IPS-NIHi7 (cell line): Measurements from ENCODE around the gene GPC6.

Source experiments
- DNase-seq: peaks from one replicate; pipeline ENCODE4 v3.0.0; 2012; ENCODE audit warnings: mixed read lengths; ENCODE audit errors: extremely low spot score

GPC6 gene

DNA sequence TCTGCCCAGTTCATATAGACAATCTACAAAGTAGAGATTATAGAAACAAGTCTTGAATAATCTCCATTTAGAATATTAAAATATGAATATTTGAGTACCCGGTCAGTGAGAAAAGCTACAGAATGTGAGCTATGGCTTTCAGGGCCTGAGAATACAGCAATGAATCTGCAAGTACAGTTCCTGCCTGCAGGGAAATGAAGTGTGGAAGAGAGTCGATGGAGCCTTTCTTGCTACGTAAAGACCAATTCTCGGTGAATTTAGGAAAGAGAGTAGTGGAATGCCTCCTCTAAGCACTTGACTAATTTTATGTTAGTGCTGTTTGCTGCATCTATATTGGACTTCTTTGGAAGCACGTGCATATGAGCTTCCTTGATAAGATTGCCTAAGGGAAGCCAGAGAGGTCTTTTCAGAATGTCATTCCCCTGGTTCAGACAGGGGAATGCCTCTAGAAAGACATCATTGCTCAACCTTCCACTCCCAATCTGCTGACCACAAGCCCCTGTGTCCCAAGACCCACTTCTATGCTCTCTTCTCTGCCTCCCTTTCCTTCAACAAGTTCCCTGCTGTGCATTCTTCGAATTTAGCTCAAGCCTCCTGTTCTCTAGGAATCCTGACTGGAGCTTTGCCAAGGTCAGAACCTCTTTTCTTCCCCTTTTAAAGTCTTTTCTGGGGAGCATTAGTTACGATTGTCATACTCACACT, 41.9 kb downstream of the GPC6 start:
- no peak for DNase-seq

DNA sequence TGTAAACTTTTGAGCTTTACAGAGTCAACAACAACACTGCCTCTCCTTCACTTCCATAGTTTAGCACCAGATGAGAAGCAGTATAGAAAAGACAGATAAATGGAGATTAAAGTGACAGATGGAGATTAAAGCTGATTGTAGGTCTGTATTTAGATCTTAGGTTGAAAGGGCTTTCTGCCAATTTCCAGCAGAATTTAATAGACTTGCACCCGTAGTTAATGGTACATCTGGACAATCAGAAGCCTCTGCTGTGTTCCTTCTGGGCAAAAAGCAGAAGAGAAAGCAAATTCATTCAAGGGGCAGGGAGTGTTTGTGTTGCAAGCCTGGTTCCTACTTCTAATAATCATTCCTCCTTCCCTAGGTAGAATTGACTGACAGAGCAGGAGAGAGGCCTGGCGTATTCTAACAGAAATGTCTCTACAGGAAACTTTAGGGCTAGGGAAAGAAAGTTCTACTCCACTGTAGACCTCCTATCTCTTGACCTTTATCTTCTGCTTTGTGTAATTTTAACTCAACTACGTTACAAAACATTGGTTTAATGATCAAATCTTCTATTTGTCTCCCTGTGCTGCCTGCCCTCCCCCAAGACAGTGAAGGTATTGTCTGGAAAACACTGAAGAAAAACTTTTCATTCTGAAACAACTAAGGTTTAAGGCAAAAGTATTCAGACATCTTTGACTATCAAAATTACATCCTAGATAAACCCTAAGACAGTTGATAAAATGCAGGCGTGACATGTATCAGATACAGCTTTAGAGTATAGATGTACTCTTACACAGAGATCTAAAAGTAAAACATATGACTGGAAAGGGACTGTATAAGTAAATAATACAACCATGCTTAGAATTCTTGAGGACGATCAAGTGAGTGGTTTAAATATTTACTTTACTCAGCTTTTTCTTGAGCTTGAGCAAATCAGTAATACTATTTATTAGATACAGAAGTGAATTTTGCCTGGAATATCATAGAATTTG, 44.4 kb downstream of the GPC6 start:
- no peak for DNase-seq

- no peak for DNase-seq
Measured at GRCh38 chr13:93279982-93280381, 53.4 kb downstream of the GPC6 start.

DNA sequence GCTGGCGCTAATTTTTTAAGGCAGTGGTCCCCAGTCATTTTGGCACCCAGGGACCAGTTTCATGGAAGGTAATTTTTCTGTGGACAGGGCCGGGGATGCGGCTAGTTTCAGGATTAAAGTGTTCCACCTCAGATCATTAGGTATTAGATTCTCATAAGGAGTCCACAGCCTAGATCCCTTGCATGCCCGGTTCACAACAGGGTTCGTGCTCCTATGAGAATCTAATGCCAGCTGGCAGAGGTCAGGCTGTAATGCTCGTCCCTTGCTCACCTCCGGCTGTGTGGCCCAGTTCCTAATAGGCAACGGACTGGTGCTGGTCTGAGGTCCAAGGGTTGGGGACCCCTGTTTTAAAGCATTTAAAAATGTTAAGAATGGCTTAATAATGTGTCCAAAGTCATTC, 54.1 kb downstream of the GPC6 start:
- no peak for DNase-seq

GRCh38 chr13:93283255-93283654, 56.6 kb downstream of the GPC6 start:
- no peak for DNase-seq

GRCh38 chr13:93284064-93284463, 57.5 kb downstream of the GPC6 start:
- DNase-seq = no peak

- DNase-seq = no peak
Measured at GRCh38 chr13:93286047-93286446, 59.4 kb downstream of the GPC6 start.

DNA sequence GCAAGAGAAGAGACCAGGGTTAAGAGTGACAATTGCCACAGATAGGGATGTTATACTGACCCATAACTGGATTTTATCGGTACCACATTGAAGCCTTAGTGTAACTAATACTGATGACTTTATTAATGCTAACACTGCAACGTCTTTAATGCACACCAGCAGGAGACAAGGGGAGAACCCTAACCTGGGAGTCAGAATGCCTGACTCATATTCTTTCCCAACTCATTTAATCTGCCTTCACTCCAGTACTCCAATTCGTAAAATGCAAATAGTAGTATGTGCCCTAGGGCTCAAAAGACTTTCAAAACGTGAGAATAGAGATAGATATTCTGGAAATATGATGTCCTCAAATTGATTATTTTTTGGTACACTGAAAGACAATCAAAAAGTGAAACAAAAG, 62.4 kb downstream of the GPC6 start:
- no peak for DNase-seq

DNA sequence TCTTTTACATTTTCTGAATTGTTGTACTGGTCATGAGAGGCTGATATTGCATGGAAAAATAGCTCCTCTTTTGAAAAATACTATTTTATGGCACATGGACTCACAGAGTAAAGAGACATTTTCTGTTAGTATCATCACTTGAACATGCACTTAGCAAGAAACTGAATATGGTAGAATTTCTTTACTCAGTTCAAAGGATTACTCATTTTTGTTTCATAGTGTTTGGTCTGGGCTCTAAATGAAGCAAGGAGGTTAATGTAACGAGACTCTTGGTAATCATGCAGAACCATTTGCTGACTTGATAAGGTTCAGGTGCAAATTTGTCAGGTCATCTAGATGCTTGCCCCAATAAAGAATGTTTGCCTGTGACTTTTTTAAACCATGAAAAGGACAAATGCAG, 63.2 kb downstream of the GPC6 start:
- DNase-seq = no peak

GRCh38 chr13:93290503-93290902, 63.9 kb downstream of the GPC6 start:
- no peak for DNase-seq

DNA sequence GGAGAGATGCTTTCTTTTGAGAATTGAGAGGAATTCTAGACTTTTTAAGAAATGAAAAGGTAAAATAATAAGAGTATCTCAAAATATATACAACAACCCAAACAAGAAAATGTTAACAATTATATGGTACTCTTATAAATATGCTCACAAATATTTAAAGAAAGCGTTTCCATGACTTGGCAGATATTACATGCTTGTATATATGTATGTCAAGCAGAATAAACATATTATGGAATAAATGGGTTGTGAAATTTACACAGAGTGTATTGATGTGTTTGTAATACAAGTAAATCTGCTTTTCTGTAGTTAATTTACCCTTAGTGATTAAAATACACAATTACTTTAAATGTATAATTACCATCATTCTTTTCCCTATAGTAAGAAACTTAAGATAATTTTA, 65.8 kb downstream of the GPC6 start:
- DNase-seq = no peak

DNA sequence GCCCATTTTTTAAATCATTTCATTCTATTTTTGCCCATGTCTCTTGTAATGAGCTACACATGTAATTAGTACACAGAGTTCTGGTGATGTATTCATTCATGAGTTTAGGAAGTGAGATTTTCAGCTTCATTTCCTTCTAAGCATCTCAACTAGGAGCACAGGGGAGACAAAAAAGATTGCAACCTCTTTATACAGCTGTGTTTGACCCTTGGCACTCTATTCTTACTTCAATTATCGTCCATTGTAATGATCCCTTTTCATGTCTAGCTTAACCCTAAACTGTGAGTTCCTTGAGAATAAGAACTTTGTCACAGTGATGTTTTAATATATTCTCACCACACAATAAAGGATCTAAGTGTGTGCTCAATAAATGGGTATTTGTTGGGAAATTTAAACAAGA, 67.1 kb downstream of the GPC6 start:
- DNase-seq = no peak

- DNase-seq = no peak
Measured at GRCh38 chr13:93296584-93296983, 70.0 kb downstream of the GPC6 start.

- no peak for DNase-seq
Measured at GRCh38 chr13:93298713-93299112, 72.1 kb downstream of the GPC6 start.

GRCh38 chr13:93304134-93304533, 77.5 kb downstream of the GPC6 start:
- DNase-seq = no peak

DNA sequence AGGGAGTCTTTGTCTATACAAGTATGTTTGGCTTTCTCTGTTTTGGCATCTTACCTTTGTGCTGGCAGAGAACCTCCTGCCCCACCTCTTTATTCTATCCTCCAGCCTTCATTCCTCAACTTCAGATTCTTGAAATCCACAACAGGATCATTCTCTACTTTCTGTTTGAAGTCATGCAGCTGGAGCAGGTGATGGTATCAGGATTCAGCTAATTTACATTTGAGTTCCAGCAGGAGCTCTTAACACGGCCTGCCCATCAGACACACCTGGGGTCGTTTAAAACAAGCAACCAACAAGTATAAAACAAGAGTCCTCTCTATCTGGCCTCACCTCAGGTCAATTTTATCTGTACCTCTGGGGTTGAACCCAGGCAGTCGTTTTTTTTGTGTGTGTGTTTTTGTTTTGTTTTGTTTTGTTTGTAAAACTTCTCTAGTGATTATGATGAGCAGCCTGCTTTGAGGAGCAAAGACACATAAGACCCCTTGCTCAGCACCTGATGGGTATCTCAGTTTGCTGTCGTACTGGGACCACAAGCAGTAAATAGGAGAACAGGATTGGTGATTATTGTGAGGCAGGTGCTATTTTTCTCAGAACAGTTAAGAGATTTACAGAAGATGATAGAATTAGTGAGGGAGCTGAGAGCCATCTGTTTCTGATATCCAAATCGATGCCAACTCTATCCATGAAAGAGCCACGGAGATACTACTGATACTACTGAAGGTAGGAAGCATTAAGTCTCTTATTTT, 78.4 kb downstream of the GPC6 start:
- DNase-seq = no peak

DNA sequence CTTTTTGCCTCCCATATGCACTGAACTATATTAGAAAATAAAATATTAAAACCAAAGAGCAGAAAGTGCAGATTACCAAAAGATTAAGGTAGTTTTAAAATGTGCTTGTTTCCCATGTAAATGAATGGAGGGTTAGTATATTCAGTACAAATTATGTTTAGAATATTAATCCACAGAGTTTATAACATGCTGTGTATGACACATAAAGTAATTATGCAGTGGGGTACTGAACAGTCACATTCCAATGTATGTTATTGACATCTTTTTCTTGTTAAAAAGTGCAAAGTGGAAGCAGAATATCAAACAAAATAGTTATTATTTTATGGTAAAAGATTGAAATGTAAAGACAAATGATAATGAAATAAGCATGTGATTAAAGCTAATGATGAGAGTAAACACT, 79.3 kb downstream of the GPC6 start:
- no peak for DNase-seq

DNA sequence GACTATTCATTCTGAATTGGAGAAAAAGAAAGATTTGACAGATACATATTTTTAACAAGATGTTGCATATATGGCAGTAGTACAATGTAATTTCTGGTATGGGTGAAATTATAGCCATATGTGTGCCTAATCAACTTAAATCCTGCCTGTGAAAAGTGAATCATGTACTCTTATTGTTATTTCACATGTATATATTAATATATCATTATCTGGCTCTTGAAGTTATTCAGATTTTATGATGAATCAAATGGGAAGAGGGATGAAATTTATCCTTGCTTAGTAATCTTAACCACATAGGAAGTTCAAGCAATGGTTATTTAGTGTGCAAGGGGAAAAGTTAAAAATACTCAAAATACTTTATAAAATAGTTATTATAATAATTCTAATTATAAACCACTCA, 80.5 kb downstream of the GPC6 start:
- DNase-seq = no peak

GRCh38 chr13:93307651-93308050, 81.0 kb downstream of the GPC6 start:
- DNase-seq = no peak

DNA sequence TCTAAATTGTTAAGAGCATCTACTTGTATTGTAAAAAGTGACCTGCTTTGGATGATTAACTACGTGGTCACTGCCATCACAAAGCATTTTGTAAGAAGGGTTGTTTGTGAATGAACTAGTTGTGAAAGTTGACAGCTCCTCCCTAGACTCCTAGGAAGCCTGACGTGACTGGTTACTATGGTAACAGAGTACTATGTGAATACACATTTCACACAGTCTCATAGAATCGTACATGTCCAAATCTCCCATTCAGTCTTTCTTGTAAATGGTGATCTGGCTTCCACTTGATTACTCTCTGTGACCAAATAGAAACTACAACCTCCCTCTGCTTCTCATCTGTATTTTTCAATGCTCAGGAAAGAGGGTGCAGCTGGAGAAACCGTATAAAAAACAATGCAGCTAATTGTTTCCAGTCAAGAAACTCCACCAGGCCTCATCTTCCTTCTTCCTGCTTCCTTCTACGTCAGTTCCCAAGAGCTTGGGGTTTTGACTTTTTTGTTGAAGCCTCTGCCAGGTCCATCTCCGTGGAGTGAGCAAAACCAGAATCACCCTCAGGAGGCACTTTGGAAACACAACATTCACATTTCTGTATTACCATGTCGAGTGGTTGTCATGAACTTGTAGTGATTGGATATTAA, 83.4 kb downstream of the GPC6 start:
- DNase-seq = no peak

- no peak for DNase-seq
Measured at GRCh38 chr13:93316841-93317240, 90.2 kb downstream of the GPC6 start.
